Measurements from ENCODE around the gene RLN3. TPM values are rescaled to one million over a fixed set of nuclear protein-coding genes. Genes with fewer than 3 reads are reported as not detected.

Gene RLN3
- total RNA-seq, 1 donor: not detected

- no peak for DNase-seq (ENCODE audit: low read depth in 2 of 3, low spot score in 2 of 3)
Measured at GRCh38 chr19:13993590-13994300, 34.2 kb upstream of the RLN3 start.

- no peak for DNase-seq (ENCODE audit: low read depth in 2 of 3, low spot score in 2 of 3)
Measured at GRCh38 chr19:13995017-13995728, 32.8 kb upstream of the RLN3 start.

GRCh38 chr19:13995878-13996765, 31.8 kb upstream of the RLN3 start:
- DNase-seq (ENCODE audit: low read depth in 2 of 3, low spot score in 2 of 3): no peak

GRCh38 chr19:13996928-13997630, 30.9 kb upstream of the RLN3 start:
- no peak for DNase-seq (ENCODE audit: low read depth in 2 of 3, low spot score in 2 of 3)

- no peak for DNase-seq (ENCODE audit: low read depth in 2 of 3, low spot score in 2 of 3)
Measured at GRCh38 chr19:13997631-13997962, 30.4 kb upstream of the RLN3 start.

GRCh38 chr19:13998426-13998825, 29.5 kb upstream of the RLN3 start:
- no peak for DNase-seq (ENCODE audit: low read depth in 2 of 3, low spot score in 2 of 3)

GRCh38 chr19:13999085-13999484, 28.9 kb upstream of the RLN3 start:
- no peak for DNase-seq (ENCODE audit: low read depth in 2 of 3, low spot score in 2 of 3)

GRCh38 chr19:14000691-14001375, 27.1 kb upstream of the RLN3 start:
- no peak for DNase-seq (ENCODE audit: low read depth in 2 of 3, low spot score in 2 of 3)

GRCh38 chr19:14002571-14003250, 25.2 kb upstream of the RLN3 start:
- no peak for DNase-seq (ENCODE audit: low read depth in 2 of 3, low spot score in 2 of 3)

GRCh38 chr19:14003251-14004055, 24.5 kb upstream of the RLN3 start:
- DNase-seq (ENCODE audit: low read depth in 2 of 3, low spot score in 2 of 3): peak in 1 of 3 donors; percentile 47

- DNase-seq (ENCODE audit: low read depth in 2 of 3, low spot score in 2 of 3): peak in 2 of 3 donors; percentile 46 to 48
Measured at GRCh38 chr19:14004619-14005348, 23.2 kb upstream of the RLN3 start.

GRCh38 chr19:14005349-14006084, 22.4 kb upstream of the RLN3 start:
- DNase-seq (ENCODE audit: low read depth in 2 of 3, low spot score in 2 of 3): peak; percentile 86 to 94 (median 93)

- peak; percentile 93 to 100 (median 100) for DNase-seq (ENCODE audit: low read depth in 2 of 3, low spot score in 2 of 3)
Measured at GRCh38 chr19:14006085-14006765, 21.7 kb upstream of the RLN3 start, which contains the start of gene RFX1. Gene RFX1, minus strand, starts transcription at chr19:14006320. Its CDS starts 12,477 bp downstream, at chr19:13993843.

- DNase-seq (ENCODE audit: low read depth in 2 of 3, low spot score in 2 of 3): no peak
Measured at GRCh38 chr19:14006766-14007562, 21.0 kb upstream of the RLN3 start.

- no peak for DNase-seq (ENCODE audit: low read depth in 2 of 3, low spot score in 2 of 3)
Measured at GRCh38 chr19:14012378-14012915, 15.5 kb upstream of the RLN3 start.
